Measurements from ENCODE around the gene POLR3A.
A peak's percentile ranks its signal among the peaks of the same experiment; 100 is the strongest.
"Not testable (repeated sequence)": the region's sequence is repeated elsewhere in the genome, so short reads cannot be mapped to it uniquely, and the experiment has no call there.

POLR3A gene

DNA sequence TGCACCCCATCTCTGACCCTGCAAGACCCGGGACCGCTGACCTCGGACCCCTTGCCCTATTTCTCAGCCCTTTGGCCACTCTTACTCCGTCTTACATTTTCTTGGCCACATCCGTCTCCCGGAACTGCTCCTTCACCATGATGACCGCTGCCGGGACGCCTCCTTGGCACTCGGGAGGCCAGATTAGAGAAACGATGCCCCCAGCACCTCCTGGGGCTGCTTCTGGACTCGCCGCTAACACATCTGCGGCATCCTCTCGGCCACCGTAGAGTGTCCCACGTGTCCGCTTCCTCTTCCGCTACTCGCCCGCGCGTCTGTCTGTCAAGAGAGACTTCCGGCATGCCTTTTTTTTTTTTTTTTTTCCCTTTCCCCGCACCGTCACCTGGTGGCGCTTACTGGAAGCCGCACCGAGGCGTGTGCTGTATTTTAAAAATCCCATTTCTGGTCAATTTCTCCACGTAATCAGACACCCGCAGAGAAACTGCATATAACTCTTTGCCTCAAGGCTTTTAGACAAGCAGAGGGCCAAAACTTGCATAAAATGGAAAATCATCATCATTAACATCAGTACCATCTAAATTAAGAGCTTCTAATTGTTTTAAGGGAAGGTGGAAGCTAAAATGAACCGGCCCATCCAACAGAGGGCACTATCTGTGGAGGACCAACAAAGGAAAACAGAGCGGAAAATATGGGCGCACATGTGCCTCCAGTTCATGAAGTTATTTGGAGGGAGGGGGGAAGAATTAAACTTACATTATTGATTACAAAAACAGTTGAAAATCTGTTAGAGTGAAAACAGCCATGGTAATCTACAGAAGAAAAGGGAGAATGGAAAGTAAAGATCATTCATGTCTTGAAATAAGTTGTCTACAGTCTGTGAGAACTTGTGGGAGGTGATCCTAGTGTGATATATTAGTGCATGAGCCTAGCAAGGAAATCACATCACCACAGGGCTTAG is at the start of gene POLR3A:
Gene POLR3A, minus strand, starts transcription at position 247 of the 958 bp plus-strand sequence. Its CDS starts 108 bp downstream, at position 139.
- peak; percentile 93 for DNase-seq

DNA sequence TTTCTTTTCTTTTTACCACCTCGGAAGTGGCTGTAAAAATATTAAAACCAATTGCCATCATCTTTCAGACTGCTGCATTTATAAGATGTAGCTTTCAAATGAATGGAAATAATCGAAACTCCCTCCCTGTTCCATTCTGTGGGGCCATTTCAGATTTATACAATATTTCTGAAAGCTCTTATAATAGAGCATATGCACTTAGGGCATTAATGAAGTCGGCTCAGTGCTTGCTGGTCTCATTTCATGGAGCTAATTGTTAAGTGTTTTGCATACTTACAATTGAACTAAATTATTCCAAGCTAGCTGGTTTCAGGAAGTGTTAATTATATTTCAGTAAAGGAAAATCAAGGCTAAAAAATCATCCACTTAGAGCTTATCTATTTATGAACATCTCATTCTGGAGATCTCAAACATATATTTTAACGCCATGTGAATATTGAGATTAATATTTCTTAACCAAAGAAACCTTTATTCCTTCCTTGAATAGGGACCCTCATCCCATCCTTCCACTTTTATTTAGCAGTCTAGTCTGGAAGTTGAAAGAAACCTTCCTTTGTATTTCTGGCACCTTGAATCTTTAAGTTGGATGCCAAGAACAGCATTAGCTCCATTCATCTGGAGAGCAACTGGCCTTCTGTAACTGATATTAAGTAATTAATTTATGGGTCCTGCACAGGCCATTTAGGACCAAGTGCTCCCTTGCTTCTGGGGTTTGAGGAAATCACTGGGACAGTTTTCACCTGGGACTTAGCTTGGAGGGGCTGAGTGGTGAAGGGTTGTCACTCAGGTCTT is 49.4 kb upstream of the POLR3A start:
- no peak for DNase-seq

DNA sequence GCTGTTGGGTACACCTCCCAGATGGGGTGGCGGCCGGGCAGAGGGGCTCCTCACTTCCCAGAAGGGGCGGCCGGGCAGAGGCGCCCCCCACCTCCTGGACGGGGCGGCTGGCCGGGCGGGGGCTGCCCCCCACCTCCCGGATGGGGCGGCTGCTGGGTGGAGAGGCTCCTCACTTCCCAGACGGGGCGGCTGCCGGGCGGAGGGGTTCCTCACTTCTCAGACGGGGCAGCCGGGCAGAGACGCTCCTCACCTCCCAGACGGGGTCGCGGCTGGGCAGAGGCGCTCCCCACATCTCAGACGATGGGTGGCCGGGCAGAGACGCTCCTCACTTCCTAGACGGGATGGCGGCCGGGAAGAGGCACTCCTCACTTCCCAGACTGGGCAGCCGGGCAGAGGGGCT is 46.5 kb upstream of the POLR3A start:
- not testable (repeated sequence) for DNase-seq

DNA sequence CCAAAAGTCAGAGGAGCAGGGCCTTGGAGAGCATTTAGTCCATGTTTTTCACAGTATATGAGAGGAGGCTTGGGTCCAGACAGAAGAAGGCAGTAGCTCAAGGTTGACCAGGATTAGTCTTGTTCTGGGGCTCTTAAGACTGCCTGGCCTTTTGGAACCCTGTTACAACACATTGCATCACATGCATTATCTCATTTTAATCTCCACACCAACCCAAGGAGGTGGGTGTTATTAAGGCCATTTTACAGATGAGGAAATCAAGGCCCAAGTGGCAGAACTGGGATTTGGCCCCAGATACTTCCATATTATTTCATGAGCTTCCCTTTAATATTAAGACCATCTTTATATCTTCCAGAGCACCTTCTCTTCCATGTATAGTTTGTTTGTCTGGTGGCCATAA is 43.2 kb upstream of the POLR3A start:
- no peak for DNase-seq

DNA sequence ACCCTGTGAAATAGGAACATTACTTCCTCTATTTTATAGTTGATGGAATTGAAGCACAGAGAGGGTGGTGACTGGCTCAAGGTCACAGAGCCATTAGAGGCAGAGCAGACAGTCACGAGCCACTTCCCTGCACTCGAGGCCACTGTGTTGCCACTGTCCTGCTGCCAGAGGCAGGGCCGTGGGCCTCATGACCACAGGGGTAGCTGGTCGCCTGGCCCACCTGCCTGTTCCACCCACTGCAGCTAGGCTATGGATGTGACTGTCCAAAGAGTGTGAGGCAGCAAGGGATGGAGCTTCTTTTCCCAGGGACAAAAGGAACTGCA is 42.5 kb upstream of the POLR3A start:
- no peak for DNase-seq

DNA sequence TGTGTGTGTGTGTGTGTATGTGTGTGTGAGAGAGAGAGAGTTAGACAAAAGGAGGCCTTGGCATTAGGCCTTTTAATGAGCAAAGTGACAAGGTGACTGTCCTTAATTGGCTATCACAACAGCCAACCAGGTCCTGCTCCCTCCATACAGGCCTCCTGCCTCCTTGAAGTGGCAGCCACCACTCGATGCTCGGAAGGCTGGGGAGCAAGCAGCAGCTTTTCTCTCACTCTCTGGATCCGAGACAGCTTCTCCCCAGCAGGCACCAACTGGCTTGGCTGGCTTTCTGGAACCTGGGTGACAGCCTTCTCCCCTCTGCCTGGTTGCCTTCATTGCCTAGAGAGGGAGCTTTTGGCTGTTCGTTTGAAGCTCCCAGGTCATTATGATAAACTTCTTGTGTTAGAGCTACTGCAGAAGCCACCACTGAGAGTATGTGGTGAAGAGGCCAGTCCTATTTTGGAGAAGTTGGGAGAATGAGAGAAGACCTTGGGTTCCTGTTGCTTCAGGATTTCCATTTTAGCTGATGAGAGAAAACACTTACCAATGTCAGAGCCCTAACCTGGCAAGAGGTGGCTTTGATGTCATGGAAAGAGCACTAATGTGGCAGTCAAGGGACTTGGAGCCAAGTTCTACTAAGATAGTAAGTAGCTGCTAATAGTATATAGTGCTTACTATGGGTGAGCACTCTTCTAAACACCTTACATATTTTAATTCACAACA is 42.0 kb upstream of the POLR3A start:
- DNase-seq: no peak

DNA sequence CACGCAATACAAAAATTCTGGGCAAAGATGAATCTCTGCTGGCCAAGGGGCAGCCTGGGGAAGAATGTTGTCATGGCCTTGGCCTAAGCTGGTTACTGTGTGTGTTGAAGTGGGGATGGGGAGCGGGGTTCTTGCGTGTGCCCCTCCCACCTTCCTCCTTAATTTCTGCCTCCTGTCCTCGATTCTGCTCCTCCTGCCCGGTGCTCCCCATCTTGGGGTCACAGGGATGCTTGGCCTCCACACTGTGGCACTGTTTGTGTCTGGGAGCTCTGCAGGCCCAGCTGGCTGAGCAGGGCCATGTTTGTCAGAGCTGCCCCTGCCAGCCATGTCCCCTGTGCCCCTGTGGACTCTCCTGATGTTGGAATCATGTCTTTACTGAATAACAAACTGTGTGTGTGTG is 41.4 kb upstream of the POLR3A start:
- no peak for DNase-seq

DNA sequence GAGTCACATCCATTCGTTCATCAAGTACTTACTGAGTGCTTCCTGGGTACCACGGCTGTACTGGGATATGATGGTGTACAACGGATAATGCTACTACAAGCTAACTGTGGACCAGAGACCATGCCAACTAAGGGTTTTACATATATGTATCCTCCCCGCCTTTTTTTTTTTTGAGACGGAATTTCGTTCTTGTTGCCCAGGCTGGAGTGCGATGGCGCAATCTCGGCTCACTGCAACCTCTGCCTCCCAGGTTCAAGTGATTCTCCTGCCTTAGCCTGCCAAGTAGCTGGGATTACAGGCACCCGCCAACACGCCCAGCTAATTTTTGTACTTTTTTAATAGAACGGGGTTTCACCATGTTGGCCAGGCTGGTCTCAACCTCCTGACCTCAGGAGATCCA is 40.7 kb upstream of the POLR3A start:
- DNase-seq: not testable (repeated sequence)

DNA sequence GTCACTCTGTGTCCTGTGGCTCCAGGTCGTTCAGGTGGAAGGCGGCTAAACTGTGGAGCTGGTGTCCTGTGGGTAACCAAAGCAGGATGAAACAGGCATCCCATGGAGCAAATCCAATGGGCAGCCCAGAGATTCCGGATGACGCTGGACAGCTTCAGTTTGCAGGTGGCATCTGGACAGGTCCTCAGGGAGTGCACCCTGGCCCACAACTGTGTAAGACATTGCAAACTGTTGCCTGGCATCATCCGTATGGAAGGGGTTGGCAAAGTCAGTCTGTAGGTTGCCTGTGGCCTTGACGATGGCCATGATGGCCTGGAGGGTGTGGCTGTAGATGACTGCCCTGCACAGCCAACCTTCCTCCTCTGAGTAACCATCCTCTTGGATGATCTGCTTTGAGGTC is 39.8 kb upstream of the POLR3A start:
- no peak for DNase-seq

DNA sequence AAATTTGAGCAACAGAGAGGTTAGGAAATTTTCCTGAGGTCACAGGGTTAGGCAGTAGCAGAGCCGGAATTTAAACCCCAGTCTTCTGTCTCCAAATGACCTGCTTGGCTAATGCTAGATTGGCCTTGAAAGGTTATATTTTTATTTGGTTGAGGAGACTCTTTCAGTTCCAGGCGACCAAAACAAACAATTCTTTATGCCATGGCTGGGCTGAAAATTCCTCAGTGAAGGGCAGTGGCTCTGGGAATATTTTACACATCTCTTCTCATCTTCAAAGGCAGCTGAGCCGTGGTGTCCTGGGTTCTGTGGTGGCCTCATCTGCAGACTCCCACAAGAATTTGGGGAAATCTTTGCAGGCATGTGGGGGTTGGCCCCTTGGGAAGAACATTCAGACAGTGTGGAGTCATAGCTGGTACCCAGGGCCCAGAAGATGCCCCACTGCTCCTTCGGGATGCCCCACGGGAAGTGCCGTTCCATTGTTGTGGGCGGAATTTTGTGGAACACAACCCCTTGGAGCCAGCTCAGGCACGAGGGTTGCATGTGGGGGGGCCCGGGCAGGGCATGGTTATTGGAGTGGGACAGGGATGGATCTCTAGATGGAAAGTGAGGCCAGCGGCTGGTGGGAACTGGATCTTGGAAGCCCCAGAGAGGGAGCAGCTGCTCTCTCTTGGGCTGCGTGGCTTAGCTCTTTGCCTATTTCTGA is 37.6 kb upstream of the POLR3A start:
- no peak for DNase-seq

DNA sequence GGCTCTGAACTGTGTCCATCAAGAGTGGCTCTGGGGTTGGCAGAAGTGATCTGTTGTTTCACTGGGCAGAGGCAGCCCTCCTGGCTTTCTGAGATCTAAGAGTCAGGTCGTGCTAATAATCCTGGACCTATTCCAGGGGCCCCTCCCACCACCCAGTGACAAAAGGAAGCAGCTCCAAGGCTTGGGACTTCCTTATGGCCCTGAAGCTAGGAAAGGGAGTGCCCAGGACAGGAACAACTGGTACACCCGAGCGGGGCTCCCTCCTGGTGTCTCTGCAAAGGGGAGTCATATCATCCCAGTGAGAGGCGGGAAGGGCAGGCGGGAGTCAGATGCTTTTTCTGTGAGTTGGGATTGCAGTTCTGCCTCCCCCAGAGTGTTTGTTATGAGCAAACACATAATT is 36.7 kb upstream of the POLR3A start:
- DNase-seq: no peak

DNA sequence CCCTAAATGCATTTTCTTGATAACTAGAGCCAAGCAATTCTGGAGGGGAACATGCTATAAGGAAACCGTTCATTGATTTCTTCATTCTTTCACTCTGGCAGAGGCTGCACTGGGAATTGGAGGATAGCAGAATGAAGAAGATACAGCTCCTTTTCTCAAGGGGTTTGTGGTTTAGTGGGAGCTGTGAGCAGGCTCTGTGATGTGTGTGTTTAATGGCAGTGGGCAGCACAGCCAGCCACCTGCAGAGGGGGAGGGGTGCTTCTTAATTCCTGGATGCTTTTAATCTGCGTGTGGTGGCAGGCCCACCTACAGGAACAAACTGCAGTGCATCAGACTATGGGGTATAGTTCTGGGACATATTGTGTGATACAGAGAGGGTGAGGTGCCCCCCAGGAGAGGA is 36.3 kb upstream of the POLR3A start:
- no peak for DNase-seq

DNA sequence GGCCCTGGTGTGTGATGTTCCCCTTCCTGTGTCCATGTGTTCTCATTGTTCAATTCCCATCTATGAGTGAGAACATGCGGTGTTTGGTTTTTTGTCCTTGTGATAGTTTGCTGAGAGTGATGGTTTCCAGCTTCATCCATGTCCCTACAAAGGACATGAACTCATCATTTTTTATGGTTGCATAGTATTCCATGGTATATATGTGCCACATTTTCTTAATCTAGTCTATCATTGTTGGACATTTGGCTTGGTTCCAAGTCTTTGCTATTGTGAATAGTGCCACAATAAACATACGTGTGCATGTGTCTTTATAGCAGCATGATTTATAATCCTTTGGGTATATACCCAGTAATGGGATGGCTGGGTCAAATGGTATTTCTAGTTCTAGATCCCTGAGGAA is 35.6 kb upstream of the POLR3A start:
- not testable (repeated sequence) for DNase-seq

DNA sequence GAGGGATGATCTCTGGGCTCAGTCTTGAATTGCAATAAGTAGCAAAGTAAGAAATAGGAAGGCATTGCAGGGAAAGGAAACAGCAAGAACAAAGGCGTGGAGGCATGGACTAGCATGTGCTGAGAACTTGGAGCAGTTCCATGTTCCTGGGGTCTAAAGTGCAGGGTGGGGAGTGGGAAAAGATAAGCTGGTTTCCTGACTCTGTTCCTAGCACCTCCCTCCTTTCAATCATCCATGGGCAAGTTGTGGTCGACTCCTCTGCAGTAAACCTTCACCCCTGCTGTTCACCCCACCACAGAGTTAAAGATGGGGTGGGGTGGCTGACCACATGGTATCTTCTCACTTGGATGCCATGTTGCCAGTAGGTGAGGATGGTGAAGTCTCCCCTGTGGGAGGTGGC is 33.9 kb upstream of the POLR3A start:
- no peak for DNase-seq

DNA sequence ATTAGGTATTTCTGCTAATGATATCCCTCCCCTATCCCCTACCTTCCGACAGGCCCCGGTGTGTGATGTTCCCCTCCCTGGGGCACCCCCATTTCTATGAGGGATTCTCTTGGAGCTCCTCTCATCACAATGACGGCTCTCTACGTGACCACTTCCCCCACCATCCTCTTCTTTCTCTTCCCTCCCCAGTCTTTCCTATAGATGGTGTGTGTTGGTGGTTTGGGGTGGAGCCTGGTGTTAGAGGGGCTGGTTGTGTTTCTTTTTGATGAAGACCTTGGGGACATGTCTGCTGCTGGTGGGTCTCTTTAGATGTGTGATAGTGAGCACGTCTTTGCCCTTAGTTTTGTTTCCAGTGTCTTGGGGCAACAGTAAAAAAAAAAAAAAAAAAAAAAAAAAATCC is 33.0 kb upstream of the POLR3A start:
- no peak for DNase-seq

DNA sequence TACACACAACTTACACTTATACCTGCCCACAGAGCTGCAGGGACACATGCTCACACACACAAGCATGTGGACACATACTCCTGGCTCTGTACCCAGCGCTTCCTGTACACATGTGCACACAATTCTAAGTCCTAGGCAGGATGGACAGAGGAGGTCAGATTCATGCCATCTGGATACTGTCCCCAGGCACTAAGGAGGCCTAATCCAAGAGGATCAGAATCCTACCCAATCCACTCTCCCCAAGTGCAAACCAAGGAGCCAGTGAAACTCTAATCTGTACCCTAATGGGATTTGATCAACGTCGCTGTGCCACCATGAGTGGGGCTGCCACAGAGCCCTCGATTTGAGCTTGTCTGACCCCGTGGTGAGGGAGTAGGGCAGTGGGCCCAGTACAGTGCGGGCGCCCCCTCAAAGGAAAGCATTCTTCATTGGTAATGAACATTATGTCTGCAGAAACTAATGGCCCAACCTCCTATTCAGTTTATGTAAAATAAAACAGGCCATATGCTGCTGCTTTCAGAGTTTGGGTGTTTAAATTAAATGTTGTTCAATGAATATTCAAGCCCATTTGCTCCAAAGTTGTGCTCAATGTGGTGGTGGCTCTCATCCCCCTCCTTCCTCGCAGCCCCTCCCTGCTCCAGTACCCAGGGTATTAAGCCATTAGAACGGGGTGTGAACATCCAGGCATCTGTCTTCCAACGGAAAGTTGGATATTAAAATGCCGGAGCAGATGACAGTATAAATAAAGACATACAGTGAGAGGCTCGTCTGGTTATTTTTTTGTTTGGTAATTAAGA is 30.8 kb upstream of the POLR3A start:
- DNase-seq: no peak

DNA sequence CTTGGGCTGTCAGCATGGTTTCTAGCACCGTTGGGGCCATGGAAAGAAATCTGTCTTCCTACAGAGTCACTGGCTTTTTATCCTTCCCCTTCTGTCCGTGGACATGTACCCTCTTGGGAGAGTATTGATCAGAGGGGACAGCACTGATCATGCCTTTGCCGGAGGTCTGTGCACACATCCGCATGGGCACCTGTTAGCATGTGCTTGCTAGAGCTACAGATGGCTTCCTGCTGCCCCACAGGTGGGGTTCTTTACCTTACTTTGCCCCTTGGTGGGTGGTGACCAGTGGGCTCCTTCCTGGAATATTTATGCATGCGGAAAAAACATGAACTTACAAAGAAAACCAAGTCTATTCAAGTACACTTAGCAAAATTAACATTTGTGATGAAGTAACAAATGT is 29.2 kb upstream of the POLR3A start:
- DNase-seq: no peak

DNA sequence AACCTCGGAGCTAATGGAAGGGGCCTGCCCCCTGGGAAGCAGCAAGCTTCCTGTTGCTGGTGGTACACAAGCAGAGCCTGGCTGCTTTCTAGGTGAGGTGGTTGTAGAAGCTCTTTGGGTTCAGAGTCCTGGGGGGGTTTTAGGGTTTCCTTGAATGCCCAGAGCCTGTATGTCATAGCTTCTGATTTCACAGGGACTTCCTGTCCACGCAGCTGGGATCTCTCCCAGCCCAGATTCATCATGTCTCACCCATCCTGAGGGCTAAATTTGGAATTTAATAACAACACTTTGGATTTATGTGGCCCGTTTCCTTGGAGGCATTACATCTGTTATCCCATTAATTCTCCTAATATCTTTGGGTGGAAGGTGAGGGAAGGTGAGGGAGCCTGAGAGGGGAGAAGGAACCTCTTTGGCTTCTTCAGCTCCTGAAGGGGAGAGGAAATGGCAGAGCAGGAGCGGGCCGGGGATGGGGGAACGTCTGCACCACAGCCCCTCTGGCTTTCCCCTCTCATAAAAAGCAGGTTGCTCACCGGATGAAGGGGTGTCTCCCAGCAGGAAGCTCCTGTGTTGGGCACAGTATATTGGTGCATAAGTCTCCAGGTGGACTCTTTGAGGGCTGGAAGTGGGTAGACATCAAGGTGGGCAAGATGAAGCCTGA is 24.0 kb upstream of the POLR3A start:
- DNase-seq: no peak

DNA sequence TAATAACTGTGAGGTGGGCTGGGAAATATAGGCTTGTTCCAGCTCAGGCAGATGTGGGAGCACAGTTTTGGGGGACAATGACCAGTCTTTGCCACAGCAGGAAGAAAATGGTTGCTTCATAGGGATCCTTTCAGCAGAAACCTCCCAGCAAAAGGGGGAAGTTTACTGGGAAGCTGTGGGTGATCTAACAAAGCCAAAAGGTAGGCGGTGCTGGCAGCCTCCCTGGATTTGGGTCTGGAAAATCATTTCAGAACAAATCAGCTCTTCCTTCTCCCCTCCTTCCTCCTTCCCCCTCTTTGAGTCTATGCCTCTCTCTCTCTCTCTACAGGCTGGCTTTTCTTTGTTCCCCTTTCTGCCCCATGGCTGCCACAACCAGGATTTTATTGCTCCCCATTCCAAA is 20.5 kb upstream of the POLR3A start:
- no peak for DNase-seq

DNA sequence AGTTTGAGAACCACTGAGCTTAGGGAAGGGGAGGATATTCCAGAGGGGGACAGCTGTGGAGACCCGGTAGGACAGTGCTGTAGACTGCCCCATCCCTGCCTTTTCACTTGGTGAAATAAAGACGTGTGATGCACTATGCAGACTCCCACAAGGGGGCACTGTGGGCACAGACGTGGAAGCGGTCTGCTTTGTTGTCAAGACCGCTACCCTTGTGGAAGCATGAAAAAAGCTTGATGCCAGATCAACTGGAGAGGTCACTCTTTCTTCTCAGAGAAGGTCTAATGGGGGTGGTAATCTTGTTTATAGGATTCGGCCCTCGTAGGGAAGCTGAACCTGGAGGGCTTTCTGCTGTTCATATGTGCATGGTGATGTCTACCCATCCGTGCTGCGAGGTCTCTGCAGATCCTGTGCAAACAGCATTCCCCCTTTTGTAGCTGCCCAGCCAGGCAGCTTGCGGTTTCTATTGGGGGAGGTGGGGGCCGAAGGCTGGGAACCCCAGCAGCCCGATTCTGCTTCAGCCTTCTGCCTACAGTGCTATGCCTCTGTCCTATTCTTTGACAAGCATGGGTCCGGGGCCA is 18.1 kb upstream of the POLR3A start:
- peak; percentile 78 for DNase-seq

DNA sequence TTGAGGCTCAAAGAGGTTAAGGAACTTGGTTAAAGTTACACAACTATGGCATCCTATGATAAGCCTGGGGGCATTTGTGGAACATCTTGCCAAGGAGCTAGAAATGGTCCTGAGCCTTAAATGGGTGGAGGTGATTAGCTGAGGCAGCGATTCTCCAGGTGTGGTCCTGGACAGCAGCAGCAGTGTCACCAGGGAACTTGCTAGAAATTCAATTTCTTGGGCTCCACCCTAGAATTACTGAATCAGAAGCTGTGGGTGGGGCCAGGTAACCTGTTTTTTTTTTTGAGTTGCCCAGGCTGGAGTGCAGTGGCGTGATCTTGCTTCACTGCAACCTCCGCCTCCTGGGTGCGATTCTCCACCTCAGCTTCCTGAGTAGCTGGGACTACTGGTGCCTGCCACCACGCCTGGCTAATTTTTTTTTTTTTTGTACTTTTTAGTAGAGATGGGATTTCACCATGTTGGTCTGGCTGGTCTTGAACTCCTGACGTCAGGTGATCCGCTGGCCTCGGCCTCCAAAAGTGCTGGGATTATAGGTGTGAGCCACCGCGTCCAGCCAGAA is 17.5 kb upstream of the POLR3A start:
- DNase-seq: no peak

Data from stimulated activated CD4-positive, alpha-beta T cell treated with anti-CD3 and anti-CD28 coated beads, Interleukin-1b, Interleukin-23, amount 100 ng/mL, for 48 hours (primary cell).